HG02623 (cell line): ENCODE data around the gene ERMN.
A peak's percentile ranks its signal among the peaks of the same experiment; 100 is the strongest.
"Not testable (repeated sequence)": the region's sequence is repeated elsewhere in the genome, so short reads cannot be mapped to it uniquely, and the experiment has no call there.

Experiments used
- ATAC-seq: cut with Tn5 transposase; IDR thresholded peaks from one replicate; pipeline ENCODE4 v1.9.1; 2021; ENCODE audit warnings: moderate library complexity; ENCODE audit not compliant: unreplicated experiment

ERMN gene

GRCh38 chr2:157301307-157301706, 24.3 kb downstream of the ERMN start:
- no peak for ATAC-seq

GRCh38 chr2:157296958-157297357, 28.7 kb downstream of the ERMN start:
- no peak for ATAC-seq

DNA sequence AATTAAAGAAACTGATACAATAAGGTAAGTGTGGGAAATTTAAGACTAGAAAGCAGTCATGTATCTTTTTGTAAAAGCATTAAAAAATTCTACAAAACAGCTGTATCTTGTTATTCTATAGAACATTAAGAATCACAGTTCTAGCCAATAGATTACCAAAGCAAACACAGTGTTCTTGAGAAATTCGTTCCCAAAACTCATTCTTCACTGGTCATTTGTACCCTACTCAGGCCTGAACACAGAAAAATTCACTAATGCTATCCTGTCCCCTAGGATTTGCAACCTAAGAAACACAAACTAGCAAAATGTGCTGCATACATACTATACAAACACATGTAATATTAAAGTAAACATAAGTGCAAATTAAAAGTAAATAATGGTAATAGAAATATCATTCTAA, 29.1 kb downstream of the ERMN start:
- no peak for ATAC-seq

- no peak for ATAC-seq
These were observed 32.8 kb downstream of the ERMN start for GRCh38 chr2:157292853-157293252.

- no peak for ATAC-seq
These were observed 34.6 kb downstream of the ERMN start for GRCh38 chr2:157291018-157291417.

DNA sequence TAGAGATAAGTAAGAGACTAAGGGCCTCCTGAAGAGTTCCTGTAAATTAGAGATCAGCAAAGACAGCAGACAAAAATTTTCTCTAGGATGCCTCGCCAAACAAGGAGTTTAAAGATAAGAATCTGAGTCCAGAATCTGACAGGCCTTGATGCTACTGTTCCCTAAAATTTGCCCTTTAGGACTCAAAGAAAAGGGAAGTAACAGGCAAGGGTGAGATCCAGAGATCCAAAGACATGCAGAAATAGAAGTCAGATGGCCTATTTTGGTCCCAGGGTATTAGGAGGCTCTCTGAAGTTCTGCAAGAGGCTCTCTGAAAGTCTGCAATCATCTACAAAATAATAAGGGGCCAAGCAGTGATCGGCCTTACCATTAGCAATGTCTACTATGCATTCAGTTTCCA, 35.1 kb downstream of the ERMN start:
- ATAC-seq: no peak

DNA sequence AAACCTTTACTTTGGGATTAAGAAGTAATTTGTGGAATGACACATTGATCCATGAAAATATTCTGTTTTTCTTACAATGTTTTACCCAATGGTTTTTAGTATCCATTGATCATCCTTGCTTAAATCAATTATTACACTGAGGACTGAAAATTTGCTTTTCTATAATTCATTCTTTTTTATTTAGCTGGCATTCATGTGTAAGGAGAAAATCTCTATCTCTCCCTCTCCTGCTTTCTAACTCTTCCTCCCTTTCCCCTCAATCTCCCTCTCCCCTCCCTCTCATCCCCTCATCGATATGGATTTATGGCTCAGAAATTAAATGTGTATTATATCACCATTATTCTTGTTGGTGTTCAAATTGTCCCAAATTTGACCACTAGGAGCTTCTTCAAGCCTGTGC, 38.5 kb downstream of the ERMN start:
- ATAC-seq: no peak

GRCh38 chr2:157283468-157283867, 42.2 kb downstream of the ERMN start:
- no peak for ATAC-seq

- ATAC-seq: no peak
These were observed 44.3 kb downstream of the ERMN start for GRCh38 chr2:157281316-157281715.

DNA sequence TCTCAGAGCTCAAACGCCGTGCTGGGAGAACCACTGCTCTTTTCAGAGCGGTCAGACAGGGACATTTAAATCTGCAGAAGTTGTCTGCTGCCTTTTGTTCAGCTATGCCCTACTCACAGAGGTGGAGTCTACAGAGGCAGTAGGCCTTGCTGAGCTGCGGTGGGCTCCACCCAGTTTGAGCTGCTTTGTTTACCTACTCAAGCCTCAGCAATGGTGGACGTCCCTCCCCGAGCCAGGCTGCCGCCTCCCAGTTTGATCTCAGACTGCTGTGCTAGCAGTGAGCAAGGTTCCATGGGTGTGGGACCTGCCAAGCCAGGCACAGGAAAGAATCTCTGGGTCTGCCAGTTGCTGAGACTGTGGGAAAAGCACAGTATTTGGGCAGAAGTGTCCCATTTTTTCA, 46.3 kb downstream of the ERMN start:
- not testable (repeated sequence) for ATAC-seq

DNA sequence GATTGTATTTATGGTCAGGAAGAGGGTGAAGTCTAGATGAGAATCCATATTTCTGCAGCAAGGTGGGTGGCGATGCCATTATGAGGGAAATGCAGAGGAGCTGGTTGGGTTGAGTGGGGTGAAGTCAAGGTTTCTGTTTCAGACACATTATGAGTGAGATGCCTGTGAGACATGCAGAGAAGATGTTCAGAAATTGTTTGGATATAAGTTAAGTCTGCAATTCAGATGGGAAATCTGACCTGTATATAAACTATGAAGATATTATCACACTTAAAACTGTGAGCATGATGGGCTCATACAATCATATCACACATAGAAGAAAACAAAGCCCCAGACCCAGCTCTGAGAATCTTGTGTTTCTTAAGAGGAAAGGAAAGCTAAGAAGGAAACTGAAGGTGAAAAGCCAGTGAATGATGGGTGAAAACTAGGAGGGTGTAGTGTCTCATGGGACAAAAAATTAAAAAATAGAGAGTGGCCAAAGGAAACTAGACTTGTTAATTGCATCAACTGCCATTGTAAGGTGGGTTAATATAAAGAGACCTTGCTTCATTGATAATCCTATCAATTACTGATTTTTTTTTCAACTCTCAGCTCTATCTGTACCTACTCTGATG, 53.9 kb downstream of the ERMN start:
- ATAC-seq: no peak

DNA sequence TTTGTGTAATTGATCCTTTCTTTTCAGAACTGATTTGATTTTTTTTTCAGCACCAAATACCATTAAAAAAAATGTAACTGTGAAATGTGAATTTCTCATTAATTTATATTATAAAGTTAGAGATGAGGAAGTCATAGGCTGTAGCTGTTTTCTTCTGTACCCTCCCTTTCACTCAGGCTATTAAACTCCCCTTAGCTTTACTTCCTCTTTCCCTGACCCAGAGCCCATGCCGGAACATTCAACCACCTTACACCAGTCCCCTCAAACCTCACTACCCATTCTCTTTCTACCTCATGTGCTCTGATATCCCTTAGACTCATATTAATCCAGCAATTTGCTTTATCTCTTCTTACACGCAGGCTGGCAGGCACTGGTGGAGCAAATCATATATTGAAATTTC, 55.7 kb downstream of the ERMN start:
- peak; percentile 62 for ATAC-seq

DNA sequence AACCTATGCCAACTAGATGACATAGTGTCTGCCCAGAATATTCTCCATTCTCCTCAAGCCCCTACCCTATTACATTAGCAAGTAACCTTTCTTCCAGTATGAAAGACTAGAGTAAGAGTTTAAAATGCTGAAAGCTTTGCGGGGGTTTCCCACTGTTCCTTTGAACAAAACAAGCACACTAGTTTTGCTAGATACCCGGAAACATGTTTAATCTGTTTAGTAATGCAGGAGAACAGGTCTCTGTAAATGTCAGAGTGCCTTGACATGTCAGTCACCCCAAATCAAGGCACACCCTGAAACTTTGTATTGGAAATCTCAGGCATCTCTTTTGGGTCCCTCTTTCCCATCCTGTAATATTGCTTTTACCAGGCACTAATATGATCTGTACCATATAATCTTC, 56.6 kb downstream of the ERMN start:
- no peak for ATAC-seq
